Activated naive CD4-positive, alpha-beta T cell treated with anti-CD3 and anti-CD28 coated beads, Interleukin-2, amount 50 U/mL, for 72 hours (primary cell): ENCODE measurements around the gene CBX1. TPM values are rescaled to one million over a fixed set of nuclear protein-coding genes. Genes with fewer than 3 reads are reported as not detected.
A peak's percentile ranks its signal among the peaks of the same experiment; 100 is the strongest.
"Not testable (repeated sequence)": the region's sequence is repeated elsewhere in the genome, so short reads cannot be mapped to it uniquely, and the experiment has no call there.

Experiments
- ATAC-seq, 2 donors: fragments of 150-1000 bp; cut with Tn5 transposase; 2 replicates each; pipeline ENCODE4 v1.10.0; 2021; ENCODE audit warnings: mild to moderate bottlenecking in 2 of 2, moderate library complexity in 2 of 2
- DNase-seq, 2 donors: peaks; one replicate each; pipeline ENCODE4 v3.0.0; 2021 to 2022; ENCODE audit warnings: low spot score in 2 of 2
- H3K27ac Mint-ChIP-seq, 2 donors: one replicate each; pipeline ENCODE4 v1.8.0; 2022; ENCODE audit warnings: mild to moderate bottlenecking in 2 of 2, mixed read lengths in 2 of 2
- H3K36me3 Mint-ChIP-seq, 2 donors: one replicate each; pipeline ENCODE4 v1.8.0; 2022; ENCODE audit warnings: mixed read lengths in 2 of 2
- H3K9me3 Mint-ChIP-seq, 2 donors: one replicate each; pipeline ENCODE4 v1.8.0; 2022; ENCODE audit warnings: mixed read lengths in 2 of 2
- total RNA-seq, 2 donors: library from RNA; stranded (reverse); gene quantifications; one replicate each; pipeline ENCODE4 v1.2.3, GENCODE V29; 2022

Gene CBX1
- total RNA-seq, 2 donors from 2014 or later, result 29.1 to 66.5 TPM

GRCh38 chr17:48102043-48102750, 919 bp upstream of the CBX1 start:
- DNase-seq (no peak), ATAC-seq (no peak)
- peaks cover 17 to 23% of the 10 kb centered on the region in 2 donors for H3K36me3 Mint-ChIP-seq
- H3K27ac Mint-ChIP-seq, result peak overlapping the region; percentile 82 to 88
- H3K9me3 Mint-ChIP-seq, result peaks cover 0 to 10% of the 10 kb centered on the region in 2 donors

GRCh38 chr17:48100591-48101011, 677 bp downstream of the CBX1 start:
- DNase-seq, result no peak
- peaks cover 0 to 10% of the 10 kb centered on the region in 2 donors for H3K9me3 Mint-ChIP-seq
- no peak for ATAC-seq
- H3K36me3 Mint-ChIP-seq, result peaks cover 12 to 23% of the 10 kb centered on the region in 2 donors
- H3K27ac Mint-ChIP-seq, result peak overlapping the region; percentile 88 to 98

- DNase-seq, result no peak
- Mint-ChIP-seq H3K36me3 (peaks cover 12 to 23% of the 10 kb centered on the region in 2 donors), H3K9me3 (peaks cover 0 to 10% of the 10 kb centered on the region in 2 donors), H3K27ac (peak overlapping the region; percentile 88 to 98)
- ATAC-seq, result no peak
Observed at GRCh38 chr17:48100160-48100559, 1.1 kb downstream of the CBX1 start.

GRCh38 chr17:48095611-48096010, 5.7 kb downstream of the CBX1 start:
- Mint-ChIP-seq H3K27ac (peak overlapping the region in 1 of 2 donors; percentile 51), H3K36me3 (peaks cover under 1 to 3% of the 10 kb centered on the region in 2 donors), H3K9me3 (no peaks in the 10 kb centered on the region)
- no peak for ATAC-seq
- DNase-seq, result no peak

- Mint-ChIP-seq H3K27ac (no peak overlapping the region), H3K36me3 (no peaks in the 10 kb centered on the region), H3K9me3 (no peaks in the 10 kb centered on the region)
- ATAC-seq (no peak), DNase-seq (no peak)
Observed at GRCh38 chr17:48093341-48094045, 7.8 kb downstream of the CBX1 start.

- Mint-ChIP-seq H3K27ac (no peak overlapping the region), H3K9me3 (no peaks in the 10 kb centered on the region), H3K36me3 (no peaks in the 10 kb centered on the region)
- DNase-seq (no peak), ATAC-seq (no peak)
Observed at GRCh38 chr17:48084932-48085331, 16.3 kb downstream of the CBX1 start.

- H3K36me3 Mint-ChIP-seq, result no peaks in the 10 kb centered on the region
- no peaks in the 10 kb centered on the region for H3K9me3 Mint-ChIP-seq
- no peak overlapping the region for H3K27ac Mint-ChIP-seq
- DNase-seq, result no peak
- no peak for ATAC-seq
Observed at GRCh38 chr17:48081858-48082257, 19.4 kb downstream of the CBX1 start.

- H3K36me3 Mint-ChIP-seq, ATAC-seq, H3K27ac Mint-ChIP-seq, H3K9me3 Mint-ChIP-seq, DNase-seq: not testable (repeated sequence)
Observed at GRCh38 chr17:48077152-48077551, 24.1 kb downstream of the CBX1 start.

- no peaks in the 10 kb centered on the region for H3K36me3 Mint-ChIP-seq
- ATAC-seq, result peak; percentile 71 to 76
- H3K9me3 Mint-ChIP-seq, result no peaks in the 10 kb centered on the region
- no peak overlapping the region for H3K27ac Mint-ChIP-seq
- peak in 1 of 2 donors; percentile 76 for DNase-seq
Observed at GRCh38 chr17:48074322-48075081, 26.8 kb downstream of the CBX1 start.

GRCh38 chr17:48073566-48074094, 27.6 kb downstream of the CBX1 start:
- H3K36me3 Mint-ChIP-seq, ATAC-seq, DNase-seq, H3K9me3 Mint-ChIP-seq, H3K27ac Mint-ChIP-seq: not testable (repeated sequence)

GRCh38 chr17:48072811-48073210, 28.5 kb downstream of the CBX1 start:
- ATAC-seq, H3K9me3 Mint-ChIP-seq, DNase-seq, H3K27ac Mint-ChIP-seq, H3K36me3 Mint-ChIP-seq: not testable (repeated sequence)

- Mint-ChIP-seq H3K9me3 (no peaks in the 10 kb centered on the region), H3K27ac (no peak overlapping the region), H3K36me3 (no peaks in the 10 kb centered on the region)
- ATAC-seq (no peak), DNase-seq (no peak)
Observed at GRCh38 chr17:48071654-48072053, 29.6 kb downstream of the CBX1 start.

- no peaks in the 10 kb centered on the region for H3K9me3 Mint-ChIP-seq
- no peak for ATAC-seq
- peaks cover 0 to 2% of the 10 kb centered on the region in 2 donors for H3K36me3 Mint-ChIP-seq
- DNase-seq, result no peak
- peak overlapping the region in 1 of 2 donors; percentile 1 for H3K27ac Mint-ChIP-seq
Observed at GRCh38 chr17:48070195-48070594, 31.1 kb downstream of the CBX1 start.

GRCh38 chr17:48068491-48068961, 32.8 kb downstream of the CBX1 start:
- H3K27ac Mint-ChIP-seq, result peak overlapping the region in 1 of 2 donors; percentile 60
- ATAC-seq, result peak in 1 of 2 donors; percentile 73
- H3K36me3 Mint-ChIP-seq, result peaks cover 0 to 6% of the 10 kb centered on the region in 2 donors
- no peaks in the 10 kb centered on the region for H3K9me3 Mint-ChIP-seq
- no peak for DNase-seq

GRCh38 chr17:48067808-48068207, 33.5 kb downstream of the CBX1 start:
- not testable (repeated sequence) for DNase-seq, ATAC-seq, H3K36me3 Mint-ChIP-seq, H3K9me3 Mint-ChIP-seq, H3K27ac Mint-ChIP-seq

GRCh38 chr17:48067245-48067644, 34.0 kb downstream of the CBX1 start:
- H3K27ac Mint-ChIP-seq, result no peak overlapping the region
- H3K36me3 Mint-ChIP-seq, result peaks cover 0 to 11% of the 10 kb centered on the region in 2 donors
- DNase-seq, result no peak
- ATAC-seq, result no peak
- H3K9me3 Mint-ChIP-seq, result no peaks in the 10 kb centered on the region

GRCh38 chr17:48066656-48067055, 34.6 kb downstream of the CBX1 start:
- DNase-seq (no peak), ATAC-seq (no peak)
- Mint-ChIP-seq H3K36me3 (peaks cover 0 to 11% of the 10 kb centered on the region in 2 donors), H3K27ac (peak overlapping the region in 1 of 2 donors; percentile 25), H3K9me3 (no peaks in the 10 kb centered on the region)
